ENCODE data around the gene AMPH.
A peak's percentile ranks its signal among the peaks of the same experiment; 100 is the strongest.
"Not testable (repeated sequence)": the region's sequence is repeated elsewhere in the genome, so short reads cannot be mapped to it uniquely, and the experiment has no call there.

Gene AMPH

GRCh38 chr7:38453826-38454225 is 177.3 kb downstream of the AMPH start:
- DNase-seq = no peak

DNA sequence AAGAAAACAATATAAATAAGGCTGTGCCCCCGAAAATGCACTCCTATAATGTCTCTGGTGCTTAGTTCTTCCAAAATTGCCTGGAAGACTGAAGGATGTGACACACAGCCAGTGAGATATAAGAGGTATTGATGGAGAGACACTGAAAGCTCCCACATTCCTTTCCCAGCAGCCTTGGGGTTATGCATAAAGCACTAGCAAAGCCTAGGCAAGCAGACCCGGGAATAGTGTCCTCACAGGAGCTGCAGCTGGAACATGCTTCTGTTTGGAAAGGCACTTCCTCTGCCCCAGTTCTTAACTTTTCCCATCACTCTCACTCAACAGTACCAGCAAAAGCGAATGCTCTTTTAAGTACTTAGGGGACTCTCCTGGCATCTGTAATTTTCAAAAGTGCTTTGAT is 178.0 kb downstream of the AMPH start:
- no peak for DNase-seq

DNA sequence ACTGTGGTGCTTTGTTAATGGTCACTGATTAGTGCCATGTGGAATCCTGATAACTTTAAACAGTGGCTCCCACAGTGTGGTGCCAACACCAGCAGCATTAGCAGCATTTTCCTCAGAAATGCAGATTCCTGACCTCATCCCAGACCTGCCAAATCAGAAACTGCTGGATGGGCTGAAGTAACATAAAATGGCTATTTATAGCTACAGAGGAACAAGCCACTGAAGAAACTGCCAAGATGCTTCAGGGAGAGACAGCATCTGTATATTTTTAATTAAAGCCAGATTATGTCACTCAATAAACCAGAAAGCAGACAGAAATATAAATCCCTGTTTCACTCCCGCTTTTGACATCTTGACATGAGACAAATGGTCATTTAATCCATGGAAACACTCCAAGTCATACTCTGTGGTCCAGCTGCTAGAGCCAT is 178.5 kb downstream of the AMPH start:
- DNase-seq = no peak

DNA sequence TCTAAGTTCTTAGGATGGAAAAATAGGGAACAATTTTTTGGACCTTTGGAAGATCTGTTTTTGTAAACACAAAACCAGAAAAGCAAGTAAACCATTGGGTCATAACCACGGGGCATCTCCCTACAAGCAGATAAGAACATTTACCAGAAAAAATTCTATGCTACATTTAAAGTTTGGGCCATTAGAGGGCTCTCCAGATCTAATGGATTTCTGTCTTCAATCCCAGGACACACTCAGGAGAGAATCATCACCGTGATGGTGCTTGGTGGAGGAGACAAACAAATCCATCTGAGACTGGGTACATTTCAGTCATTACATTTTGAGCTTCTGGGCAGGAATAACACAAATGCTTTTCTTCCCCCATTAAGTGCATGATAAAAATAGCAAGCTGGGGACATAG is 179.3 kb downstream of the AMPH start:
- peak; percentile 67 for DNase-seq

- DNase-seq = no peak
Measured at GRCh38 chr7:38448584-38449234, 182.5 kb downstream of the AMPH start.

DNA sequence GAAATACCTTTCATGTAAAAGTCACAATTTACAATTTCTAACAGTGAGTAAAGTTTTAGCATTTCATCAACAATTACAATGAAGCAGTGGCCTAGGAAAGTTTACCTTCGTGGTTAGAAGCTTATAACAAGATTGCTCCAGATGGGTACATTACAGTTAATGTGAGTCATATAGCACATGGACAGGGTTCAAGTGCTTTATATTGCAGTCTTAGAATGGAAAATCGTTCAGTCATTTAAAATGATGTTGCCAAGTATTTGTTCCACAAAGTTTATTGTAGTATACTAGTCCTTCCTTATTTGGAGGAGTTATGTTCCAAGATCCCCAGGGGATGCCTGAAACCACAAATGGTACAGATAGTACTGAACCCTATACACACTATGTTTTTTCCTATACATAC is 183.1 kb downstream of the AMPH start:
- no peak for DNase-seq

DNA sequence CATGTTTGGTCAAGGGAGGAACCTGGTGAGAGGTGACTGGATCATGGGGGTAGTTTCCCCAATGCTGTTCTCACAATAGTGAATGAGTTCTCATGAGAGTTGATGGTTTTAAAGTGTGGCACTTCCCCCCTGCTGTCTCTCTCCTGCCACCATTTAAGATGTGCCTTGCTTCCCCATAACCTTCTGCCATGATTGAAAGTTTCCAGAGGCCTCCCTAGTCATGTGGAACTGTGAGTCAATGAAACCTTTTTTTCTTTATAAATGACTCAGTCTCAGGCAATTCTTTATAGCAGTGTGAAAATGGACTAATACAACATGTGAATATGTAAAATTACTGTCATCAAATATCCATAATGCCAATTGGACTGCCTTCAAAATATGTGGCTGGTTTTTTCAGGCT is 192.2 kb downstream of the AMPH start:
- DNase-seq = no peak

DNA sequence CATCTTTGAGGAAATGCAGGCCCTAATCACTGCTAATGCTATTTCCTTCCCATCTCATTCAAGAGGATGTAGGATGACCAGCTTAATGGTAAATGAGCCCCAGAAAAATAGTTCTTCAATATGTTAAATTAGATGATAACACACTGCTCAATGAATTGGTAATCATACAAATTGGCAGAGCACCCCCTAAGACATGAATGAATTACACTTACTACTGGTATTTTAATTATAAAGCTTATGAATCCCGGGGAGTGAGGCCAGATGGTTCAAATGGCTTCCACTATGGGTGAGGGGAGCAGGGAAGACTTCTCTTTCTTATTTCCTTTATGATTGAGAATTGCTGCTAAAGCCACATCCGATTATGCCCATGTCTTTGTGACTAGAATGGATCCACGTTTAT is 198.5 kb downstream of the AMPH start:
- no peak for DNase-seq

- DNase-seq = no peak
Measured at GRCh38 chr7:38432080-38432479, 199.1 kb downstream of the AMPH start.

GRCh38 chr7:38429057-38429456 is 202.1 kb downstream of the AMPH start:
- no peak for DNase-seq

GRCh38 chr7:38428041-38428440 is 203.1 kb downstream of the AMPH start:
- no peak for DNase-seq

GRCh38 chr7:38427279-38427955 is 203.8 kb downstream of the AMPH start:
- no peak for DNase-seq

GRCh38 chr7:38425509-38425908 is 205.7 kb downstream of the AMPH start:
- DNase-seq = no peak

- DNase-seq = peak; percentile 7
Measured at GRCh38 chr7:38424750-38425463, 206.3 kb downstream of the AMPH start.

- no peak for DNase-seq
Measured at GRCh38 chr7:38413784-38414183, 217.4 kb downstream of the AMPH start.

GRCh38 chr7:38411404-38411803 is 219.8 kb downstream of the AMPH start:
- DNase-seq = no peak

- DNase-seq = peak; percentile 92
Measured at GRCh38 chr7:38410056-38410455, 221.1 kb downstream of the AMPH start.

DNA sequence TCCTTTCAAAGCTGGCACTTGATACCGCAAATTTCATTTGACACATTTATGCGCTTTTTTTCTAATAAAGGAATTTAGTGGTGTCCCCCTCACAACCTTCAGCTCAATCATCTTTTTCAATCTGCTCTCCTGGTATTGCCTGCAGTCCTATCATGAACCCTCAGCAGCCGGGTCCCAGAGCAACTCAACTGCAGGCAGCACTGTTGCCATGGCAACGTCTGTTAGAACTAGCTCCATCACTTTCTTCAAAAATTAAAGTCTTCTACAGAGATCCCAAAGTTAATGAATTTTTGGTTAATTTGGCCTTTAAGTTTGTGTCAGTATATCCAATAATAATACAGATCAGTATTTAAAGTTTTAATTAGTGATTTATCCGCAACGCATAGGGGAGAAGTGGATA is 221.6 kb downstream of the AMPH start:
- no peak for DNase-seq

GRCh38 chr7:38398725-38399321 is 232.3 kb downstream of the AMPH start:
- DNase-seq = peak; percentile 39

GRCh38 chr7:38396852-38397251 is 234.3 kb downstream of the AMPH start:
- peak; percentile 38 for DNase-seq

DNA sequence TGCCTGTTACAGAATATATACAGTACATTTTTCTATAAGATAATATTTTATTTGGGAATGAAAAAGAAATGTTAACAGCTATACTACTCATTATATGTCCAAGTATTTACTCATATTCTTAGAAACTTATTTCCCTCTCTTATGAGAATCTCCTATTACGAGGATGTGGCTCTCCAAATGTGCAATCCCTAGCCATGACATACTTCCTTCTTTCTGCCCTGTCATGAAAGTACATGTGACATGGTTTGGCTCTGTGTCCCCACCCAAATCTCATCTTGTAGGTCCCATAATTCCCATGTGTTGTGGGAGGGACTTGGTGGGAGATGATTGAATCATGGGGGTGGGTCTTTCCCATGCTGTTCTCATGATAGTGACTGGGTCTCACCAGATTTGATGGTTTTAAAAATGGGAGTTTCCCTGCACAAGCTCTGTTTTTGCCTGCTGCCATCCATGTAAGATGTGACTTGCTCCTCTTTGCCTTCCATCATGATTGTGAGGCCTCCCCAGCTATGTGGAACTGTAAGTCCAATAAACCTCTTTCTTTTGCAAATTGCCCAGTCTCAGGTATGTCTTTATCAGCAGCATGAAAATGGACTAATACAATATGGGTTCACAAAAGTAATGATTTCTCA is 235.1 kb downstream of the AMPH start:
- not testable (repeated sequence) for DNase-seq

- DNase-seq = no peak
Measured at GRCh38 chr7:38394660-38395059, 236.5 kb downstream of the AMPH start.

GRCh38 chr7:38393874-38394273 is 237.3 kb downstream of the AMPH start:
- DNase-seq = no peak

Measured in NCI-H2171 treated with DMSO at 0.1 percent for 48 hours (cell line).